Thyroid gland (tissue), 4 donors: ENCODE data around the gene SCN5A.

Source experiments
- CTCF ChIP-seq, 6 experiments: fragments of 200-600 bp in 3 of 6; fragments of 450-650 bp in 3 of 6; sonication (generic) in 3 of 6; IDR thresholded peaks; one replicate each; pipeline ENCODE4 v1.5.1; 2016 to 2019; ENCODE audit warnings: antibody characterized with exemption in 6 of 6, mild to moderate bottlenecking in 2 of 6, inconsistent platforms in 1 of 6, moderate library complexity in 1 of 6
- POLR2A ChIP-seq, 2 donors: fragments of 450-650 bp; IDR thresholded peaks; one replicate each; pipeline ENCODE4 v1.6.1; 2017; ENCODE audit warnings: antibody characterized with exemption in 2 of 2, mild to moderate bottlenecking in 2 of 2, moderate library complexity in 1 of 2

DNA sequence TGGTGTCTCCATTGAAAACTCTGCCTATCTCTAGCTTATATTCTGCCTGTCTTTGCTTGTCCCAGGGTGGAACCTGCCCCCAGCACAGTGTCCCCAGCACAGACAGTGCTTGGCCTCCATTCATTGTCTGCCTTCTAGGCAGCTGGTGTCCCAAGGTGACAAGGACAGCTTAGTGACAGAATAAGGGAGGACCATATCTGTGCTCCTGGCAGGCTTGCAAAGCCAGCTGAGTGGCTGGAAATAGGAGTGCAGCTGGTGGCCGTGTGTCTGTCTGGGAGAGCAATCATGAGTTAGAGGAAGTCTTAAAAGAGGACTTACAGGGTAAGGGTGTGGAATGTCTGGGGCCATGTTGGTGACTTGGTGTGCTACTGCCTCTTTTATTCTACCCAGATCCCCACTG is 33.4 kb downstream of the SCN5A start:
- TF ChIP-seq CTCF (IDR thresholded peaks at IDR 0.05) (no peak), POLR2A (IDR thresholded peaks at IDR 0.05) (no peak)
